IPS DF 6.9 (cell line): ENCODE results near the gene CPT1A.
A peak's percentile ranks its signal among the peaks of the same experiment; 100 is the strongest.
"Not testable (repeated sequence)": the region's sequence is repeated elsewhere in the genome, so short reads cannot be mapped to it uniquely, and the experiment has no call there.

Source experiments
- DNase-seq: peaks from one replicate; pipeline ENCODE4 v3.0.0-alpha.2; 2013; ENCODE audit warnings: low read depth, low spot score
- H3K27ac ChIP-seq: one replicate; pipeline ENCODE4 v1.5.1; 2013; ENCODE audit warnings: low read length, control low read depth
- H3K27me3 ChIP-seq: 2 replicates; pipeline ENCODE4 v1.6.1; 2013; ENCODE audit warnings: mild to moderate bottlenecking, low read length; ENCODE audit not compliant: control insufficient read depth, insufficient read depth
- H3K36me3 ChIP-seq: 2 replicates; pipeline ENCODE4 v1.6.1; 2013; ENCODE audit warnings: low read length; ENCODE audit not compliant: control insufficient read depth, insufficient read depth
- H3K4me1 ChIP-seq: 2 replicates; pipeline ENCODE4 v1.6.1; 2013; ENCODE audit warnings: low read length; ENCODE audit not compliant: control insufficient read depth, insufficient read depth
- H3K4me3 ChIP-seq: 2 replicates; pipeline ENCODE4 v1.5.1; 2013; ENCODE audit warnings: mild to moderate bottlenecking, low read length
- H3K9me3 ChIP-seq: 2 replicates; pipeline ENCODE4 v1.6.1; 2013; ENCODE audit warnings: low read length, inconsistent platforms; ENCODE audit not compliant: control insufficient read depth, insufficient read depth
- WGBS: extraction: QIAGEN DNeasy Blood & Tissue Kit; methylation state at CpG from one replicate; pipeline ENCODE4 v1.1.7; 2013; ENCODE audit warnings: mixed read lengths, missing lambda C conversion rate; ENCODE audit not compliant: insufficient read length, insufficient coverage; 5-methylcytosine and 5-hydroxymethylcytosine counted together

Gene CPT1A

DNA sequence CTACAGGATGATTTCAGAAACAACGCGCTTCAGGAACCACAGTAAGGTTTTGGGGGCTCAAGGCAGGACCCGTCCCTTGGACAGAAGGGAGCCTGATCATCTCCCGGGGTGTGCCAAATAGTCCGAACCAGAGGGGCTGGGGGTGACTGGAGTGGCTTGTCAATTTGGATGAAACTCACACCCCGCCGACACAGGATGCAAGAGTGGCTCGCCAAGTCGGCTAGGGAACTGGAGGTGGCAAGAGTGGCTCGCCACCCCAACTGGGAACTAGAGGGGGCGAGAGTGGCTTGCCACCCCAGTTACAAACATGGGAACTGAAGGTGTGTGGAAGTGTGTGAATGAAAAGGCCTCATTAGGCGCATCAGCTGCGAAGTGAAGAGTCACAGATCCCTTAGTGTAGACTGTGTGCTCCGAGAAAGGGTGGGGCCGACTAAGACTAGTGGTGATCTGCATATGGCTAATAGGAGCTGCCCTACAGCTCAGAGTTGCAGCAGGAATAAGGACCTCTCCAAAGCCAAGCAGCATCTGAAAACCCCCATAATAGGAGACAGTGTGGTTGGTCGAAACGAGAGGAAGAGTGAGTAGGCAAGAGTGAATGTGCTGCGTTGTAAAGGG is 26.6 kb upstream of the CPT1A start:
- no peak for DNase-seq
- H3K27me3 ChIP-seq = no peaks in the 10 kb centered on the region
- H3K4me1 ChIP-seq = peaks cover 3% of the 10 kb centered on the region; the same call in 1 of the 2 replicates
- no peaks in the 10 kb centered on the region for H3K36me3 ChIP-seq
- no peak overlapping the region for H3K4me3 ChIP-seq
- no peak overlapping the region for H3K27ac ChIP-seq
- H3K9me3 ChIP-seq = no peaks in the 10 kb centered on the region
- WGBS = no CpG with 5 or more reads among the region's 18 CpGs

DNA sequence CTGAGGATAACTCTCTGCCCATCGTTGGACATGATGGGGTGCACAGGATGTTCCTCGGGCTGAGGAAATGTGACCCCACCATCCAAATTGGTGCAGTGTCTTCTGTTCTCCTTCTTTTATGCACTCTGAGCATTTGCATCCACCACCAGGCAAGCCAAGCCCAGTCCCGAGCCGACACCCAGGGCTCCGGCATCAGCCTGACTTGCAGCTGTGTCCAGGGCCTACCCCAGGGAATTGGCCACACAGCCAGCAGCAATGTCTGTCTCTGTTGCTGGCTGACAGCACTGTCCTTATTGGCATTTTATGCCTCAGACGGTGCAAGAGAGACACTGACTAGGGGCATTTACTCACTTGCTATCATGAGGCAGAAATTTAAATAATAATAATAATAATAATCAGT is 25.4 kb upstream of the CPT1A start:
- no CpG with 5 or more reads among the region's 6 CpGs for WGBS
- H3K9me3 ChIP-seq = no peaks in the 10 kb centered on the region
- no peak overlapping the region for H3K27ac ChIP-seq
- no peak for DNase-seq
- no peaks in the 10 kb centered on the region for H3K27me3 ChIP-seq
- H3K4me1 ChIP-seq = peaks cover 3% of the 10 kb centered on the region; the same call in 1 of the 2 replicates
- H3K36me3 ChIP-seq = no peaks in the 10 kb centered on the region
- H3K4me3 ChIP-seq = no peak overlapping the region

DNA sequence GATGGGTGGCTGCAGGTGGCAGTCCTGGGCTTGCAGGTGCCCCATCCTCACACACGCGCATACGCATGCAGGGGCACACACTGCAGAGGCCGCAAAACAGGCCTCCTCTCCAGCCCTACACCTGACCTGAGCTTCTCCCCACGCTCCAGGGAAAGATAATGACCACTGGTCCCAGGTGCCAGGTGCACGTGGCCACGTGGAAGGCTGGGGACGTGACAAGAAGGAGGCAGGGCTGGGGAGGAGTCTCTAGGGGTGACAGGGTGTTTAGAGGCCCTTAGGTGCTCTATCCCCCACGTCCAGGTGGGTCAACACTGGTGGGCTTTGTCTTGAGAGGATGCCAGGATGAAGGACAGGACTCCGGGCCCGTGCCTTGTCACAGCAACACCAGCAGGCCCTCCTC is 23.5 kb upstream of the CPT1A start:
- peaks cover 3% of the 10 kb centered on the region; the same call in 1 of the 2 replicates for H3K4me1 ChIP-seq
- no peak overlapping the region for H3K27ac ChIP-seq
- no peak overlapping the region for H3K4me3 ChIP-seq
- H3K36me3 ChIP-seq = no peaks in the 10 kb centered on the region
- no CpG with 5 or more reads among the region's 11 CpGs for WGBS
- no peaks in the 10 kb centered on the region for H3K27me3 ChIP-seq
- no peak for DNase-seq
- no peaks in the 10 kb centered on the region for H3K9me3 ChIP-seq

DNA sequence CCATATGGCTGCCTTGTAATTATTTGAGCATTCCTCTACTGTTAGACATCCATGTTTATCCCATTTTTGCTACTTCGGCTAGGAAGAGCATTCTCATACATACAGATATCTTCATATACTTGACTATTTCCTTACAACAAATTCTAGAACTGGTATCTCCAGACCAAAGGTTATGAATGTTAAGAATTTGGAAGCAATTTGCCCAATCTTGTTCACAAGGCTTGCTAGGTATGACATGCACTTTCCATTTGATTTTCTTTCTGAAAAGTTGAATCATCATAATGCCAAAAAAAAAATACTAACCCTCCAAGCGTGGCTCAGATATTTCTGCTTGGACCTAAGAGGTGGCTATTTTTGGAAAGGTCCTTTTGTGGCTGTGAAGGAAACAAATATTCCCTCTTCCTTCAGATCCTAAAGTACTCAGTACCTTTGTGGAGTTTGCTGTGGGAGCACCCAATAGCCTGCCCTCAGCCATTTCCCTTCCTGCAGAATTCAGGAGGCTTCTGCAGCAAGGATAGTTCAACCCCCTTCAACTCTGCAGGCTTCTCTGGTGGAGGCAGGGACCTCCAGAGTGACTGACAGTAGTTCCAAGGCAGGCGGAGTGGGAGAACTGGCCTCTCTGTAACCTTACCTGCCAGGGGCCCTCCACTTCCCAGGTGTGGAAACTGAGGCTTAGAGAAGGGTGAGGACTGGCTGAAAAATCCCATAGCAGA is 22.0 kb upstream of the CPT1A start:
- no peak for DNase-seq
- no peak overlapping the region for H3K27ac ChIP-seq
- WGBS = no CpG with 5 or more reads among the region's 3 CpGs

DNA sequence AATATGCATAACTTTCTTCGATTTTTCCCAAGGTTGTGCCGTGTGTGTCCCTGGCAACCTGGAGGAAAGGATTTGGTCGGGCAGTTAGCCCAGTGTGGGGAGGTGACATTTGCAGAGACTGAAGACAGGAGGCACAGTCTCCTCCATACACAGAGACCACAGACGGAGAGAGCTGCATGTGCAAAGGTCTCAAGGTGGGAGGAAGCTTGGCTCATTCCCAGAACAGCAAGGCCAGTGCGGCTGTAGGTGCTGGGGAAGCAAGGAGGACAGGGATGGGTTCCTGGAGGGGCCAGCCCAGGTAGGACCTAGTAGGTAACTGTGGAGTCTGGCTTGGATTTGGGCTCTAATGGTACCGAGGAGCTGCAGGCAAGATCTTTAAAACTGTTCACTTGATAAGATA is 20.7 kb upstream of the CPT1A start:
- H3K27ac ChIP-seq = no peak overlapping the region
- no CpG with 5 or more reads among the region's 6 CpGs for WGBS

More for the DNA sequence above, 22.0 kb upstream of the CPT1A start:
- H3K4me1 ChIP-seq = no peaks in the 10 kb centered on the region
- no peaks in the 10 kb centered on the region for H3K27me3 ChIP-seq
- H3K9me3 ChIP-seq = no peaks in the 10 kb centered on the region
- H3K36me3 ChIP-seq = no peaks in the 10 kb centered on the region
- H3K4me3 ChIP-seq = no peak overlapping the region

DNA sequence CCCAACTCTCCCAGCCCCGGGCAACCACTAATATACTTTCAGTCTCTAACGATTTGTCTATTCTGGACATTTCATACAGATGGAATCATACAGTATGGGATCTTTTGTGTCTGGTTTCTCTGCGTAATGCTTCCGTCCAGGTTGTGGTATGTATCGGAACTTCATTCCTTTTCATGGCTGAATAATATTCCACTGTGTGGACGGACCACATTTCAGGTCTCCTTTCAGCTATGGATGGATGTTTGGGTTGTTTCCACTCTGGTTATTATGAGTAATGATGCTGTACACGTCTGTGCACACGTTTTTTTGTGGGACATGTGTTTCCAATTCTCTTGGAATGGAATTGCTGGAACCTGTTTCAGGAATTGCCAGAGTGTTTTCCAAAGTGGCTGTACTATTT is 17.4 kb upstream of the CPT1A start:
- Histone ChIP-seq H3K9me3 (no peaks in the 10 kb centered on the region), H3K4me3 (no peak overlapping the region), H3K4me1 (no peaks in the 10 kb centered on the region), H3K36me3 (no peaks in the 10 kb centered on the region), H3K27me3 (no peaks in the 10 kb centered on the region; the same call in 1 of the 2 replicates), H3K27ac (no peak overlapping the region)
- DNase-seq = no peak
- no CpG with 5 or more reads among the region's 8 CpGs for WGBS

More for the DNA sequence above, 20.7 kb upstream of the CPT1A start:
- DNase-seq = no peak
- Histone ChIP-seq H3K4me3 (no peak overlapping the region), H3K4me1 (no peaks in the 10 kb centered on the region), H3K27me3 (no peaks in the 10 kb centered on the region), H3K9me3 (no peaks in the 10 kb centered on the region), H3K36me3 (no peaks in the 10 kb centered on the region)

DNA sequence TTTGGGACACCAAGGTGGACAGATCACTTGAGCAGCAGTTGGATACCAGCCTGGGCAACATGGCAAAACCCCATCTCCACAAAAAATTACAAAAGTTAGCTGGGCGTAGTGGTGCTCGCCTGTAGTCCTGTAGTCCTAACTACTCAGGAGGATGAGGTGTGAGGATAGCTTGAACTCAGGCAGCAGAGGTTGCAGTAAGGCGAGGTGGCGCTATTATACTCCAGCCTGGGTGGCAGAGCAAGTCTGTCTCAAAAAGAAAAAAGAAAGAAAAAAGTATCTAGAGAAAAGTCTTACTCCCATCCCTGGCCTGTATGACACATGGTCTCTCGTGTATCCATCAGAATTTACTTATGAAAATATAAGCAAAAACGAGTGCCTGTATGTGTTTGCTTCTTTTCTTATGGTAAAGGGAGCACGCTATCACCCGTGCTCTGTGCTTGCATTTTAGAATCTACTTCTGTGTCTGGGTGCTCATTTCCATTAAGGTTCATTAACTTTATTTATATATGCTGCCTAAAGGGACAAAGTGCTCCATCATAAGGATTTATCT is 15.4 kb upstream of the CPT1A start:
- Histone ChIP-seq H3K36me3 (no peaks in the 10 kb centered on the region), H3K27ac (no peak overlapping the region), H3K27me3 (peaks cover 5% of the 10 kb centered on the region; the same call in 1 of the 2 replicates), H3K4me1 (no peaks in the 10 kb centered on the region), H3K9me3 (no peaks in the 10 kb centered on the region), H3K4me3 (no peak overlapping the region)
- no CpG with 5 or more reads among the region's 8 CpGs for WGBS
- no peak for DNase-seq

DNA sequence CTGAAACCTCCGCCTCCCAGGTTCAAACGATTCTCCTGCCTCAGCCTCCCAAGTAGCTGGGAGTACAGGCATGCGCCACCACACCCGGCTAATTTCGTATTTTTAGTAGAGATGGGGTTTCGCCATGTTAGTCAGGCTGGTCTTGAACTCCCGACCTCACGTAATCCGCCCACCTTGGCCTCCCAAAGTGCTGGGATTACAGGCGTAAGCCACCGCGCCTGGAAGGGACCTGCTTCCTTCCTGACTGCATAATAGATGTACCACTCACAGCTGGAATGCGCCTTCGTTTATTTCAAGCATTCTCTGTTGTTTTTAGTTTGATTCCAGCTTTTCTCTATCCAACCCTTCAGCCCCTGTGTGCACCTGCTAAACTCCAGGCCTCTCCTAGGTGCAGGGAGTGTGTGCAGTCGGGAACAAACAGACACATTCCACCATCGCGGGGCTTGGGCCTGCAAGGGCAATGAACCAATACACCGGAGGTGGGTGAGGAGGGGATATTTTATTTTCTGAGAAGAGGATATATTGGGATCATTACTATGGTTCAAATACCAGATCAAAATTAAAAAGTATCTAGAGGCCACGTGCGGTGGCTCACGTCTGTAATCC is 14.8 kb upstream of the CPT1A start:
- H3K36me3 ChIP-seq, H3K27ac ChIP-seq, H3K4me3 ChIP-seq, H3K27me3 ChIP-seq, H3K4me1 ChIP-seq, DNase-seq, H3K9me3 ChIP-seq: not testable (repeated sequence)
- WGBS = no CpG with 5 or more reads among the region's 21 CpGs

DNA sequence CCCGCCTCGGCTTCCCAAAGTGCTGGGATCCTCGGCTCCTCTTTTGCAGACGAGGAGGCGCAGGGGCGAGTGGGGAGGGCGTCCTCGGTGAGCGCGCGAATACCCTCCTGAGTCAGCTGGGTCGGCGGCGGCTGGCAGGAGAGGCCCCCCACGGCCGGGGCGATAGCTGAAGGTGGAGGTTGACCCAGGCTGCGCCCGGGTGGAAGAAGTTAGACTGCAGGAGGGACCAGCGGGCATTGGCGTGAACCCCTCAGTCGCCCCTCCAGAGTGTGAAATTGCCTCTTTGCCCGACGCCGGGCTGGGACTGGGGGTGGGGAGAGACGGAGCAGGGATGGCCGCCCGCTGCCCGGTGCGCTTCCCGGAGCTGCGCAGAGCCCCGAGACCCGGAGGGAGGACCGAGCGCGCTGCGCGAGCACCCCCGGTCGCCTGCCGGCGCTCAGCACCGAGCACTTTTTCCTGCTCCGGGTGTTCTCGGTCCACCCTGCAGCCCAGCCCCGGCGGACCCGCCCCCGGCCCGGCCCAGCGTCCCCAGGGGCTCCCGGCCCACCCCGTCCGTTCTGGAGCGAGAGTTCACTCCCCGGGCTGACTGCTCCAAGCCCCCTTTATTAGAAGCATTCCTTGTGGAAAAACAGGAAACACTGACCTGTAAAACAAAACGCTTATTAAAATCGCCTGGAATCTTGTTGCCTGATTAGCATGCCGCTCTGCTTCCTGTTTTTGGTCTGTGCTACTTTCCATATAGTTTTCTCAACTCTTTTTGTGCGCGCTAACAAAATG is 13.7 kb upstream of the CPT1A start:
- DNase-seq = no peak
- Histone ChIP-seq H3K4me1 (no peaks in the 10 kb centered on the region), H3K27me3 (peaks cover 5% of the 10 kb centered on the region; the same call in 1 of the 2 replicates), H3K27ac (no peak overlapping the region), H3K36me3 (no peaks in the 10 kb centered on the region), H3K9me3 (no peaks in the 10 kb centered on the region), H3K4me3 (peak overlapping the region; percentile 57; the same call in 1 of the 2 replicates)
- WGBS = no CpG with 5 or more reads among the region's 62 CpGs
